Neutrophil (primary cell): ENCODE data around the gene TMEM169.

Experiments used
- H3K27ac ChIP-seq: fragments of 200-600 bp; sonication (generic); 2 replicates; pipeline ENCODE4 v1.5.1; 2016; ENCODE audit warnings: mild to moderate bottlenecking, moderate library complexity
- H3K27me3 ChIP-seq: fragments of 200-600 bp; sonication (generic); 2 replicates; pipeline ENCODE4 v1.6.0; 2016; ENCODE audit warnings: mild to moderate bottlenecking
- H3K36me3 ChIP-seq: fragments of 200-600 bp; sonication (generic); 2 replicates; pipeline ENCODE4 v1.5.1; 2017
- H3K4me1 ChIP-seq, 2 experiments: fragments of 200-600 bp in 1 of 2; sonication (generic) in 1 of 2; 1 replicate in 1 of 2; 2 replicates in 1 of 2; pipeline versions ENCODE4 v1.5.1 to v1.6.1; 2013 to 2016; ENCODE audit warnings: low read depth in 1 of 2, low read length in 1 of 2, mild to moderate bottlenecking in 1 of 2, moderate library complexity in 1 of 2; ENCODE audit not compliant: control insufficient read depth in 1 of 2, insufficient read depth in 1 of 2
- H3K4me3 ChIP-seq, 2 experiments: fragments of 200-600 bp in 1 of 2; sonication (generic) in 1 of 2; 1 replicate in 1 of 2; 2 replicates in 1 of 2; pipeline ENCODE4 v1.5.1; 2013 to 2016; ENCODE audit warnings: low read depth in 1 of 2, low read length in 1 of 2, mild to moderate bottlenecking in 1 of 2, moderate library complexity in 1 of 2
- H3K9me3 ChIP-seq: fragments of 200-600 bp; sonication (generic); 2 replicates; pipeline ENCODE4 v1.5.1; 2016
- TF ChIP-seq, protein P1 (sequence below): fragments of 200-600 bp; sonication (generic); IDR thresholded peaks from 2 replicates; pipeline ENCODE4 v1.5.1; 2016; ENCODE audit warnings: antibody characterized with exemption

Gene TMEM169

DNA sequence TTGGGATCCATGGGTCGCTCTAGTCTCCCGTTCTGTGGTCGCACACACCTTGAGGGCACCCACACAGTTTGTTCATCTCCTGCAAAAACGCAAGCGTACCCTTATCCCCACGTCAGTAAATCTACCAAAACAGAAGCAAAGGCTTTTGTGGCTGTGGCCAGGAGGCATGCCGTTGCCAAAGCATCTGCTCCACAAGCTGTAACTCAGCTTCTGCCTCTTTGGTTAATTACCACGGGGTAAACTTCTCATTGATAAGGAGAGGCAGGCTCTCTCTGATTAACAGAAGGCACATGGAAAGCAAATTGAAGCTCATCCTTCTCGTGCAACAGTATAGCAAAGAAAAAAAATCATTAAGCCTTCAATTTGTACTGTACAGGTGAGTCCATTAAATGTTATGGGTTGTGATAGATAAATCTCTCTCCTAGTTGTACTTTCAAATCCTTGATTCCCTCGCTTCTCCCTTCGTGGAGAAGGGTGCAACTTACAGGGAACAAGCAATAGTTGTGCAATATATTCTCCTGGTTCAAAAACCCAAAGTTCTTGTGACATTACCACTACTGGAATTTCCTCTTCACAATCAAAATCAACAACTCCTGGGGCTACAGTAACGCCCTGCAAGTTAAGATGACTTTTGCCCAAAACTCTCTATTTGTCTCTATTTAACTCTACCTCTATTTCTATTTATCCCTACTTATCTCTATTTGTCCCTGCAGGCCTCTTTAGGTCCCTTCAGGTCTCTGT lies 10.4 kb upstream of the TMEM169 start:
- Histone ChIP-seq H3K4me1 (peaks cover 12 to 18% of the 10 kb centered on the region in 2 experiments), H3K9me3 (no peaks in the 10 kb centered on the region), H3K27me3 (no peaks in the 10 kb centered on the region), H3K36me3 (peaks cover 14% of the 10 kb centered on the region), H3K4me3 (no peak overlapping the region), H3K27ac (no peak overlapping the region)
- TF ChIP-seq, protein P1, sequence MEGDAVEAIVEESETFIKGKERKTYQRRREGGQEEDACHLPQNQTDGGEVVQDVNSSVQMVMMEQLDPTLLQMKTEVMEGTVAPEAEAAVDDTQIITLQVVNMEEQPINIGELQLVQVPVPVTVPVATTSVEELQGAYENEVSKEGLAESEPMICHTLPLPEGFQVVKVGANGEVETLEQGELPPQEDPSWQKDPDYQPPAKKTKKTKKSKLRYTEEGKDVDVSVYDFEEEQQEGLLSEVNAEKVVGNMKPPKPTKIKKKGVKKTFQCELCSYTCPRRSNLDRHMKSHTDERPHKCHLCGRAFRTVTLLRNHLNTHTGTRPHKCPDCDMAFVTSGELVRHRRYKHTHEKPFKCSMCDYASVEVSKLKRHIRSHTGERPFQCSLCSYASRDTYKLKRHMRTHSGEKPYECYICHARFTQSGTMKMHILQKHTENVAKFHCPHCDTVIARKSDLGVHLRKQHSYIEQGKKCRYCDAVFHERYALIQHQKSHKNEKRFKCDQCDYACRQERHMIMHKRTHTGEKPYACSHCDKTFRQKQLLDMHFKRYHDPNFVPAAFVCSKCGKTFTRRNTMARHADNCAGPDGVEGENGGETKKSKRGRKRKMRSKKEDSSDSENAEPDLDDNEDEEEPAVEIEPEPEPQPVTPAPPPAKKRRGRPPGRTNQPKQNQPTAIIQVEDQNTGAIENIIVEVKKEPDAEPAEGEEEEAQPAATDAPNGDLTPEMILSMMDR, result no peak

DNA sequence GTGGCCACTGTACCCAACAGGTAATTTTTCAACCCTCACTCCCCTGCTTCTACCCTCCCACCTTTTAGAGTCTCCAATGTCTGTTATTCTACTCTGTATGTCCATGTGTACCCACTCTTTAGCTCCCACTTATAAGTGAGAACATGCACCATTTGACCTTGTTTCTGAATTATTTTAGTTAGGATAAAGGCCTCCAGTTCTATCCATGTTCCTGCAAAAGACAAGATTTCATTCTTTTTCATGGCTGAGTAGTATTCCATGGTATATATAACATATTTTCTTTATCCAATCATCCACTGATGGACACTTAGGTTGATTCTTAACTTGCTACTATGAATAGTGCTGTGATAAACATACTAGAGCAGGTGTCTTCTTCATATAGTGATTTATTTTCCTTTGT lies 9.2 kb upstream of the TMEM169 start:
- TF ChIP-seq, protein P1, result no peak
- Histone ChIP-seq H3K27ac (no peak overlapping the region), H3K36me3 (peaks cover 9% of the 10 kb centered on the region), H3K4me1 (peaks cover 12 to 18% of the 10 kb centered on the region in 2 experiments), H3K27me3 (no peaks in the 10 kb centered on the region), H3K9me3 (no peaks in the 10 kb centered on the region), H3K4me3 (no peak overlapping the region)

DNA sequence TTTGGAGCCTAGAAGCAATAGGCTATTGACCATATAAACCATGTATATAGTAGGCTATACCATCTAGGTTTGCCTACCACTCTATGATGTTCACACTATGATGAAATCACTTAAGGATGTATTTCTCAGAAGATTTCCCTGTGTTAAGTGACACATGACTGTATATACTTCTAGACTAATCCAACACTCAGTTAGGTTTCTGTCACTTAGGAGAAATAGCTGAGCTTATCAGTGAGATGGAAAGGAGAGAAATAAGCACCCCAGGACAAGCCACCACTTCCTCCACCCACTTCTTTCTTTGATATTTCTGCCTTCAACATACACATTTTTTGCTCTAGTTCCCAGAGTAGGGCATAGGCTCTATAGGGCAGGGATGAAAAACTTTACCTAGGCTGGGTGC lies 7.9 kb upstream of the TMEM169 start:
- peaks cover 20 to 29% of the 10 kb centered on the region in 2 experiments for H3K4me1 ChIP-seq
- no peak overlapping the region for H3K4me3 ChIP-seq
- TF ChIP-seq, protein P1, result no peak
- peaks cover 9% of the 10 kb centered on the region for H3K36me3 ChIP-seq
- no peak overlapping the region for H3K27ac ChIP-seq
- H3K27me3 ChIP-seq, result no peaks in the 10 kb centered on the region
- no peaks in the 10 kb centered on the region for H3K9me3 ChIP-seq

DNA sequence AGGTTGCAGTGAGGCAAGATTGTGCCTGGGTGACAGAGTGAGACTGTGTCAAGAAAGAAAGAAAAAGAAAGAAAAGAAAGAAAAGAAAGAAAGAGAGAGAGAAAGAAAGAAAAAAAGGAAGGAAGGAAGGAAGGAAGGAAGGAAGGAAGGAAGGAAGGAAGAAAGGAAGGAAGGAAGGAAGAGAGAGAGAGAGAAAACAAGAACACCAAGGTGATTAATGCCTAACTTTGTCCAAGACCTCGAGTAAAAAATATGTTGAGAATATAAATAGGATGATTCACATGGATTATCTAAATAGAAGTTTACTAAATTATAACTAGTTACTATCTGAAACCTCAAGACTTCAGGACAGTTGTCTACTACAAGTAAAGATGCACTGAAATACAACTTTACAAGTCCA lies 7.3 kb upstream of the TMEM169 start:
- Histone ChIP-seq H3K9me3 (no peaks in the 10 kb centered on the region), H3K4me3 (no peak overlapping the region), H3K36me3 (peaks cover 9% of the 10 kb centered on the region), H3K27me3 (no peaks in the 10 kb centered on the region), H3K4me1 (peaks cover 25 to 35% of the 10 kb centered on the region in 2 experiments), H3K27ac (no peak overlapping the region)
- TF ChIP-seq, protein P1, result no peak

DNA sequence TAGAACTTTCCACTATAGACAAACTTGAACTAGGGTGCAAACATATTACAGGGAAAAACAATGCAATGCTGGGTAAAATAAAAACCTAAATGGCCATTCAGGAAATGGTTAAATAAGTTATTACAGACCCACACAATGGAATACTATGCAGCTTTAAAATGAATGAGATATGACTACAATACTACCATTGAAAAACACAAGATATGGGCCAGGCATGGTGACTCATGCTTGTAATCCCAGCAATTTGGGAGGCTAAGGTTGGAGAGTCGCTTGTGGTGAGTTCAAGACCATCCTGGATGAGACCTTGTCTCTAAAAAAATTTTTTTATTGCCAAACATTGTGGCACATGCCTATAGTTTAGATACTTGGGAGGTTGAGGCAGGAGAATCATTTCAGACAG lies 6.9 kb upstream of the TMEM169 start:
- peaks cover 9% of the 10 kb centered on the region for H3K36me3 ChIP-seq
- H3K9me3 ChIP-seq, result no peaks in the 10 kb centered on the region
- H3K4me3 ChIP-seq, result no peak overlapping the region
- H3K27me3 ChIP-seq, result no peaks in the 10 kb centered on the region
- H3K27ac ChIP-seq, result no peak overlapping the region
- TF ChIP-seq, protein P1, result no peak
- peaks cover 26 to 37% of the 10 kb centered on the region in 2 experiments for H3K4me1 ChIP-seq
